ENCODE data around the gene SPINK8.
"Not testable (repeated sequence)": the region's sequence is repeated elsewhere in the genome, so short reads cannot be mapped to it uniquely, and the experiment has no call there.

Gene SPINK8

GRCh38 chr3:48286308-48286707, 47.2 kb downstream of the SPINK8 start:
- DNase-seq = no peak
- intact Hi-C loops (cut with DNase I) = no loop called here

DNA sequence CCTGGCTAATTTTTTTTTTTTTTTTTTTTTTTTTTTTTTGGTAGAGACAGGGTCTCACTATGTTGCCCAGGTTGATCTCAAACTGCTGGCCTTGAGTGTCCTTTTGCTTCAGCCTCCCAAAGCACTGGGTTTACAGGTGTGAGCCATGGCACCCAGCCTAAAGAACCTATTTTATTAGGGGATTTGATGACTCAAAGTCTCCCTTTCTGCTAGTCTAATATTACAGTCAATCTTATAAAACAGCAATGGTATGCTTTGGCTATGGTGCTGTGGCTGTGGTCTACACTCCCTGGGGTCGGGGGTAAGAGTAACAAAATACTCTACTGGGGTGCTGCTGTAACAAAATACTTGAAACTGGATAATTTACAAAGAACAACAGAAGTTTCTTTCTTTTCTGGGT, 47.8 kb downstream of the SPINK8 start:
- intact Hi-C loops (cut with DNase I) = no loop called here

DNA sequence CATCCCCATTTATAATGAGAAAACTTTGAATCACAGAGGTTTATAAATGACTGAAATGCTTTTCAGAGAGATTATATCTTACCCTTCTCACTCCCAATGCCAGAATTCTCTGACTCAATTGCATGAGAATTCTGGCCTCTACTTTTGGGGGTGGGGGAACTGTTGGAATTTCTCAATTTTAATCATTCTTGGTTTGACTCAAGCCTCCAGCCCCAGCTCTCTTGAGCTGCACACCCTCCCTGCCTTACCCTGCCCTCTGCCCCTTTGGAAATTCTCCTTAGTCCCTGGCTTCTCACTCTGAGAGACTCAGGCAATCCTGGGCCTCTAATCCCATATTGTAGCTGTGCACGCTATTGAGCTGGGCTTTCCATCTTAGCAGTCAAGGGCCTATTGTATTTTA, 48.3 kb downstream of the SPINK8 start:
- no peak for DNase-seq
- intact Hi-C loops (cut with DNase I) = no loop called here

More for the DNA sequence above, 47.8 kb downstream of the SPINK8 start:
- DNase-seq = no peak

DNA sequence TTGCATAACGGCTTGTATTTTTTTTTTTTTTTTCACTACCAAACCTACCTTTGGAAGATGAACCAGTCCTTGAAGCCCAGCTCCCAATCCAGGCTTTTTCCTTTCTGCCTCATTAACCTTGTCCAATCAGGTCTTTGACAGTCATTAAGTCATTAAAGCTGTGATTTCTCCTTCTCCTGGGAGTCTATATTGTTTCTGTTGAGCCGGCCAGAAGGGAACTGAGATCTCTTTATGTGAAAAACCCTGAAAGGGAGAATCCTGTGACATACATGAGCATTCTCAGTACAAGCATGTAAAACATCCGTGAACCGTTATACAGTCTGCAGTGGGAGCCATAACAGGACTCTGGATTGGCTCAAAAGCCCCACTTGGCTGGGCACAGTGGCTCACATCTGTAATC, 52.6 kb downstream of the SPINK8 start:
- DNase-seq = no peak
- intact Hi-C loops (cut with DNase I) = no loop called here

- intact Hi-C loops (cut with DNase I) = no loop called here
- DNase-seq = no peak
These were observed 54.4 kb downstream of the SPINK8 start for GRCh38 chr3:48278884-48279559.

- intact Hi-C loops (cut with DNase I) = no loop called here
- no peak for DNase-seq
These were observed 56.4 kb downstream of the SPINK8 start for GRCh38 chr3:48276911-48277641.

- DNase-seq = no peak
- intact Hi-C loops (cut with DNase I) = no loop called here
These were observed 58.0 kb downstream of the SPINK8 start for GRCh38 chr3:48275287-48276027.

GRCh38 chr3:48274452-48274851, 59.0 kb downstream of the SPINK8 start:
- no peak for DNase-seq
- intact Hi-C loops (cut with DNase I) = no loop called here

DNA sequence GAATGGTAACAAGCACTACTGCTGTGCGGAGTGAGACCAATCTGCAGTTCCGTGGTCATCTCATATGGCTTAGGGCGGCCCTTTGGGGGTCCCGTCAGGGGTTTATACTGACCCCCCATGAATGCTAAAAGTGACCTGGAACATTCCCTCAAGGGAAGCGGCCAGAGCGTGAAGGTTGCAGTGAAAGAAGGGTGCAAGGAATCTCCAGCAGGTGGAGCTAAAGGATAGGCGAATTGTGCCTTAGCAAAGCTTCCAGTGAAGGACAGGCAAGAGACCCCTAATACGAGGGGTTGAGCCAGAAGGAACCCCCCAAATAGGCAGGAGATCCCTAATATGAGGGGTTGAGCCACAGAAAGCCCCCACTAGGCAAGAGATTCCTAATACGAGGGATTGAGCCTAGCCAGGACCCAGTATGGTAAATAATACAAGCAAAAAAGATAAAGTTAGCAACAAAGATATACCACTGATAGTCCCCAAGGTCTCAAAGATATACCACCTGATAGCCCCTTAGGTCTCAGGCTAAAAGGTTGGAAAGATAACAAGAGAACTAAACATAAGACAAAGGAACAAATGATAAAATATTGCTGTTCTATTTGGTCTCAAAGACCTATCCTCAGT, 59.8 kb downstream of the SPINK8 start:
- DNase-seq = peak in 39 of 42 donors; percentile 10 to 83 (median 59)
- intact Hi-C loops (cut with DNase I) = no loop called here

- DNase-seq = no peak
- intact Hi-C loops (cut with DNase I) = loop anchor here (2.0 kb wide), 1 partner anchor 163 kb away; no protein-coding TSS in a partner anchor
These were observed 61.5 kb downstream of the SPINK8 start for GRCh38 chr3:48271763-48272498.

DNA sequence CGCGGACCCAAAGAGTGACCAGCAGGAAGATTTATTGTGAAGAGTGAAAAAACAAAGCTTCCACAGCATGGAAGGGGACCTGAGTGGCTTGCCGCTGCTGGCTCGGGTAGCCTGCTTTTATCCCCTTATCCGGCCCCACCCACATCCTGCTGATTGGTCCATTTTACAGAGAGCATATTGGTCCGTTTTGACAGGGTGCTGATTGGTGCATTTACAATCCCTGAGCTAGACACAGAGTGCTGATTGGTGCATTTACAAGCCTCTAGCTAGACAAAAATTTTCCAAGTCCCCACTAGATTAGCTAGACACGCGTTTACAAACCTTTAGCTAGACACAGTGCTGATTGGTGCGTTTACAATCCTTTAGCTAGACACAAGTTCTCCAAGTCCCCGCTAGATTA, 62.2 kb downstream of the SPINK8 start:
- intact Hi-C loops (cut with DNase I) = loop anchor here (2.0 kb wide), 1 partner anchor 164 kb away; no protein-coding TSS in a partner anchor

GRCh38 chr3:48270306-48270705, 63.2 kb downstream of the SPINK8 start:
- intact Hi-C loops (cut with DNase I) = loop anchor here (2.0 kb wide), 1 partner anchor 164 kb away; no protein-coding TSS in a partner anchor
- DNase-seq = no peak

More for the DNA sequence above, 62.2 kb downstream of the SPINK8 start:
- not testable (repeated sequence) for DNase-seq

DNA sequence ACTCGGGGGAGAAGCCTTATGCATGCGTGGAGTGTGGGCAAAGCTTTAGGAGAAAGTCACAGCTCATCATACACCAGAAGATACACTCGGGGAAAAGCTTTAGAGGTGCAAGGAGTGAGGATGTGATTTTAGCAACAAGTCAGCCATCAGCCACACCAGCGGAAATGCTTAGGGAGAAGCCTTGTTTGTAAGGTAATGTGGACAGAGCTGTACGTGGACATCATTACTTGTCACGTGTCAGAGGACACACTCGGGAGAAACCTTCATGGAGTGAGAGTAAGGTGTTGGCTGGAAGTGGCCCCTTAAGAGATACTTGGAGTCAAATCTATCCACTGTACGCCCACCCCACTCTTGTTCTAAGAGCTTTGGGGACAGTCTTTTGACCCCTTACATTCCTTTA, 63.9 kb downstream of the SPINK8 start:
- DNase-seq = no peak
- intact Hi-C loops (cut with DNase I) = no loop called here

DNA sequence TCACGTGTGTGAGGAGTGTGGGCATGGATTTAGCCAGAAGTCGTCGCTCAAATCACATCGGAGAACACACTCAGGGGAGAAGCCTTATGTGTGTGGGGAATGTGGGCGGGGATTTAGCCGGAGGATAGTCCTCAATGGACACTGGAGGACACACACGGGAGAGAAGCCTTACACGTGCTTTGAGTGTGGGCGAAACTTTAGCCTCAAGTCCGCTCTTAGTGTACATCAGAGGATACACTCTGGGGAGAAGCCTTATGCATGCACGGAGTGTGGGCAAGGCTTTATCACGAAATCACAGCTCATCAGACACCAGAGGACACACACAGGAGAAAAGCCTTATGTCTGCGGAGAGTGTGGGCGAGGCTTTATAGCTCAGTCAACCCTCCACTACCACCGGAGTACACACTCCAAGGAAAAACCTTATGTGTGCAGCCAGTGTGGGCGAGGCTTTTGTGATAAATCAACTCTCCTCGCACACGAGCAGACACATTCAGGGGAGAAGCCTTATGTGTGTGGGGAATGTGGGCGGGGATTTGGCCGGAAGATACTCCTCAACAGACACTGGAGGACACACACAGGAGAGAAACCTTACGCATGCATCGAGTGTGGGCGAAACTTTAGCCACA, 64.4 kb downstream of the SPINK8 start:
- intact Hi-C loops (cut with DNase I) = no loop called here
- no peak for DNase-seq

GRCh38 chr3:48268381-48268935, 65.0 kb downstream of the SPINK8 start:
- intact Hi-C loops (cut with DNase I) = no loop called here
- DNase-seq = peak; percentile 22 to 95 (median 76)

- intact Hi-C loops (cut with DNase I) = no loop called here
- no peak for DNase-seq
These were observed 65.7 kb downstream of the SPINK8 start for GRCh38 chr3:48267782-48268181.

- DNase-seq = no peak
- intact Hi-C loops (cut with DNase I) = no loop called here
These were observed 74.9 kb downstream of the SPINK8 start for GRCh38 chr3:48258530-48258929.
